Cardiac fibroblast (primary cell): ENCODE measurements around the gene AIG1.

Source experiments
- DNase-seq, 2 donors: peaks; one replicate each; pipeline versions ENCODE4 v3.0.0 to v3.0.0-alpha.2; 2010; ENCODE audit warnings: low read depth in 2 of 2
- H3K4me3 ChIP-seq, 2 donors: replicated peaks in 1 of 2; 1 replicate in 1 of 2; 2 replicates in 1 of 2; pipeline ENCODE4 v1.5.1; 2011; ENCODE audit warnings: low read depth in 2 of 2, low read length in 2 of 2, mild to moderate bottlenecking in 2 of 2, moderate library complexity in 1 of 2
- TF ChIP-seq, protein P1 (sequence below): IDR thresholded peaks from one replicate; pipeline ENCODE4 v1.5.1; 2011; ENCODE audit warnings: low read depth, mild to moderate bottlenecking, low read length, inconsistent platforms

Gene AIG1

DNA sequence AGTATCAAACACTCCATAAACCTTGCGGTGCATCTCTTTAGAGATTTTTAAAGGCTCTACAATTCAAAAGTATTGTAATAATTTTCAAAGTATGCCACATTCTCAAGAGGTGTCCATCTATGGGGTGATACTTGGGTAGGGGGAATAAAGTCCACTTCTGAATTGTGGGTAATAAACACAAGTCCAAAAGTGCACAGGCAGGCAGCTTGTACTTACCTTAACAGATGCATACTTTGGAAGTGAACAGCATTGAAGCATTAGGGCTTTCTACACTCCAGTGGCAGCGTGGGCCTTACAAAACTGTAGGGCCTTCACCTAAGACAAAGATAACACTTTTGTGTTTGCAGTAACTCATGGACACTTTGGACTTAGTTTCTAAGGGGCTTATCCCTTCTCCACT is 58.6 kb downstream of the AIG1 start:
- DNase-seq: no peak
- no peak overlapping the region for H3K4me3 ChIP-seq
- TF ChIP-seq, protein P1, sequence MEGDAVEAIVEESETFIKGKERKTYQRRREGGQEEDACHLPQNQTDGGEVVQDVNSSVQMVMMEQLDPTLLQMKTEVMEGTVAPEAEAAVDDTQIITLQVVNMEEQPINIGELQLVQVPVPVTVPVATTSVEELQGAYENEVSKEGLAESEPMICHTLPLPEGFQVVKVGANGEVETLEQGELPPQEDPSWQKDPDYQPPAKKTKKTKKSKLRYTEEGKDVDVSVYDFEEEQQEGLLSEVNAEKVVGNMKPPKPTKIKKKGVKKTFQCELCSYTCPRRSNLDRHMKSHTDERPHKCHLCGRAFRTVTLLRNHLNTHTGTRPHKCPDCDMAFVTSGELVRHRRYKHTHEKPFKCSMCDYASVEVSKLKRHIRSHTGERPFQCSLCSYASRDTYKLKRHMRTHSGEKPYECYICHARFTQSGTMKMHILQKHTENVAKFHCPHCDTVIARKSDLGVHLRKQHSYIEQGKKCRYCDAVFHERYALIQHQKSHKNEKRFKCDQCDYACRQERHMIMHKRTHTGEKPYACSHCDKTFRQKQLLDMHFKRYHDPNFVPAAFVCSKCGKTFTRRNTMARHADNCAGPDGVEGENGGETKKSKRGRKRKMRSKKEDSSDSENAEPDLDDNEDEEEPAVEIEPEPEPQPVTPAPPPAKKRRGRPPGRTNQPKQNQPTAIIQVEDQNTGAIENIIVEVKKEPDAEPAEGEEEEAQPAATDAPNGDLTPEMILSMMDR: no peak

DNA sequence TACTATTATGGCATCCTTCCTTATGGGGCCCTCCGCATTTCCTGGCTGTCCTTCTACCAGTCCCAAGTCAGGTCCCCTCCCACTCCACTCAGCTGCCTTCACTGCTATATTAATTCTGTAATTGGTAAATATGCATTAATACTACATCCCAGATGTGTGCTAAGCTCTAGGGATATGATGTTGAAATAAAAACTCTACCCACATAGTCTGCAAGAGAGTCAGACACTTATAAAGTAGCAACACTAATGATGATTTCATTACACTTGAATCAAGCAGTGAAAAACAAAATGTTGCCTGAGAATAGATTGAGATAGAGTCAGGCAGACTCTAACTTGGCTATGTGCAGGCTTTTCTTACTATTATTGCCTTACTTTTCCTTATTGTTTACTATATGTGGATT is 62.4 kb downstream of the AIG1 start:
- DNase-seq: peak in 1 of 2 donors; percentile 32
- TF ChIP-seq, protein P1: no peak
- no peak overlapping the region for H3K4me3 ChIP-seq

DNA sequence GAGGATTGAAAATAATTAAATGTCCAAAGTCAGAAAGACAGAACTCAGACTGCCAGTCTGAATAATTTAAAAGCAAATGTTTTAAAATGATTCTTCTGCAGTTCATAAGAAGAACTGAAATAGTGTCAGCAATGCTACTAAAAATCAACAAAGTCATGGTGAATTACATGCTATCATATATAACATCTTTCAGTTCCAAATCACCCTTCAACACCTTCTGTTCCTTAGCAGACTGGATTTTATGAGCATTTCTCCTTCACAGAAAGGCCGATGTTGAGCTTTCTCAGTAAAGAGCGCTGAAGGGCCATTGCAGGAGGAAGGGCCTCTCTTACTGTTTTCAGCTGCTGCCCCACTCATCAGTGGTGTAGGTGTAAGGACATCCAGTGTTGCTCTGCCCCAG is 63.3 kb downstream of the AIG1 start:
- no peak for DNase-seq
- no peak overlapping the region for H3K4me3 ChIP-seq
- TF ChIP-seq, protein P1: no peak

DNA sequence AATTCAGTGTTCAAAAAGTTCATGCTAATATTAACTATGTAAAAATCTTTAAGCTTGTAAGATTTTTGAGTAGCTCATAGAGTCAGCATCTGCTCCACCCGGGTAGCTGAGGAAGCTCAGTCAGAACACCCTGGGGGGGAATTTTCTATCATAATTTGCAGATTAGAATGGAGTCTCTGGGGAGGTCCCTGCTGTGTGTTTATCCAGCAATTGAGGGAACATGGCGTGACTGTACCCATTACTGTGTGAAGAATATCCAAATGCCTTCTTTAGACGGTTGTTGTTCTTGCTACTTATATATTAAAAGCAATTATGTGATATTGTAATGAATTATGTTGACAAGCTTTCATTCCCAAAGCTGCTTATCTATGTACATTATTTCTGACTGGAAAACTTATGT is 64.8 kb downstream of the AIG1 start:
- TF ChIP-seq, protein P1: no peak
- peak in 1 of 2 donors; percentile 68 for DNase-seq
- no peak overlapping the region for H3K4me3 ChIP-seq

DNA sequence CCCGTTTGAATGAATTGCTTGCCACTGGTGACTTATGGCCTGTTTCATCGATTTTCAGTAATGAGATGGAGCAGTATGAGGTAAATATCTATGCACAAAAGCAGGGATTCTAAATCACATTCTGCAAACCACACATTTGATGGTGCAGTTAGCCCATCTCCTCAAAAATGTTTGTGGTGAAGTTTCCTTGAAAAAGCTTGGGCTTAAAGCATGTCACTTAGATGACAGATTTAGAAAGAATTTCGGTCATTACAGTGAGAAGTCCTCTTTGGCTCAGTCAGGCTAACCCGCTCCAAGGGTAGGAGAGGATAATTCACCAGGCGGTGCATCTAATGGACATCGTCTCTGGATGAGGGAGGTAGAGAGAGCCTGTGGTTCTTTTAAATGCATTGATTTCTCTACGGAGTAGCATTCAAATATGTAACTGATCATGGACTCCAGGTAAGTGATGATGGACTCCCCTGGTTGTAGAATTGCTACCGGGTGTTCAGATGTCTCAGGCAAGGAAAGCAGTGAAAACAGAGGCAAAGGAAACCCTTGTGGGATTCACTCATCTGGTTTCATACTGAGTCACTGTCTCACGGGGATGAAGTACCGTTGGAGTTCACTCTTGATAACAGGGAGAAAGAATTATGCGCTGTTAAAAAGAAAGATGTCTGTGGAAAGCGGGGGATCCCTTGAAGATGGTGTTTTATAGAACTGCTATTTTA is 65.3 kb downstream of the AIG1 start:
- DNase-seq: peak in 1 of 2 donors; percentile 55
- no peak overlapping the region for H3K4me3 ChIP-seq
- TF ChIP-seq, protein P1: no peak

DNA sequence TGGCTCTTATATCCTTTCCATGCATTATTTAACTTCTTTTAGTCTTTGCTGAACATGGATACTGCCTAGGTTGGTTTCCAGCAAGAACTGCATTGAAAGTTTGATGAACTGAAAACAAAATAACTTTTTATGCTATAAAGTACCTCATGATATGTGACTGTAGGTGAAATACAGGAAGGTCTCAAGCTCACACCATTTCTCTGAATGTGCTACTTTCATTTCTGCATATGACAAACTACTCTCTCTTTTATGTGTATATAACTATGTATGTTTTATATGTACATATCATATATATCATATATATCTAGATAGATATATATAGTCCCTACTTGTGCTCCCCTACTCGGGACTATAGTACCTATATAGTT is 65.9 kb downstream of the AIG1 start:
- H3K4me3 ChIP-seq: no peak overlapping the region
- DNase-seq: no peak
- TF ChIP-seq, protein P1: no peak
